ENCODE data around the gene TREX2. TPM values are rescaled to one million over a fixed set of nuclear protein-coding genes. Genes with fewer than 3 reads are reported as not detected.

Gene TREX2
- total RNA-seq, 4 donors from 2014 or later: 1.1 to 3.1 (median 3.0) TPM; not detected in 1

GRCh38 chrX:153440556-153441135, 5.2 kb downstream of the TREX2 start:
- TF ChIP-seq POLR2A (IDR thresholded peaks at IDR 0.05) (no peak), CTCF (IDR thresholded peaks at IDR 0.05) (no peak)
- Histone ChIP-seq H3K4me1 (no peaks in the 10 kb centered on the region), H3K27ac (no peak overlapping the region), H3K4me3 (no peak overlapping the region), H3K36me3 (no peaks in the 10 kb centered on the region), H3K27me3 (no peaks in the 10 kb centered on the region), H3K9me3 (no peaks in the 10 kb centered on the region)
- no peak for DNase-seq

GRCh38 chrX:153439977-153440376, 5.9 kb downstream of the TREX2 start:
- no peaks in the 10 kb centered on the region for H3K27me3 ChIP-seq

GRCh38 chrX:153438532-153438931, 7.3 kb downstream of the TREX2 start:
- TF ChIP-seq CTCF (IDR thresholded peaks at IDR 0.05) (peak in 1 of 6 experiments; percentile 11), POLR2A (IDR thresholded peaks at IDR 0.05) (no peak)
- no peaks in the 10 kb centered on the region for H3K36me3 ChIP-seq
- H3K27ac ChIP-seq: no peak overlapping the region
- H3K4me3 ChIP-seq: no peak overlapping the region
- no peaks in the 10 kb centered on the region for H3K9me3 ChIP-seq
- no peaks in the 10 kb centered on the region for H3K27me3 ChIP-seq
- no peaks in the 10 kb centered on the region for H3K4me1 ChIP-seq
- no peak for DNase-seq

More at GRCh38 chrX:153439977-153440376, 5.9 kb downstream of the TREX2 start:
- H3K27ac ChIP-seq: no peak overlapping the region
- no peaks in the 10 kb centered on the region for H3K36me3 ChIP-seq
- no peaks in the 10 kb centered on the region for H3K4me1 ChIP-seq
- no peak for DNase-seq
- TF ChIP-seq CTCF (IDR thresholded peaks at IDR 0.05): no peak
- H3K9me3 ChIP-seq: no peaks in the 10 kb centered on the region
- H3K4me3 ChIP-seq: no peak overlapping the region

- peaks cover 0 to 3% (median 0%) of the 10 kb centered on the region in 4 donors for H3K9me3 ChIP-seq
- no peaks in the 10 kb centered on the region for H3K4me1 ChIP-seq
- DNase-seq: no peak
- H3K4me3 ChIP-seq: no peak overlapping the region
- no peak overlapping the region for H3K27ac ChIP-seq
- TF ChIP-seq CTCF (IDR thresholded peaks at IDR 0.05): no peak
- no peak for TF ChIP-seq POLR2A (IDR thresholded peaks at IDR 0.05)
- H3K36me3 ChIP-seq: no peaks in the 10 kb centered on the region
- H3K27me3 ChIP-seq: no peaks in the 10 kb centered on the region
Observed at GRCh38 chrX:153435845-153436244, 10.0 kb downstream of the TREX2 start.

- H3K9me3 ChIP-seq: peaks cover 0 to 5% (median 0%) of the 10 kb centered on the region in 4 donors
- TF ChIP-seq CTCF (IDR thresholded peaks at IDR 0.05) (no peak), POLR2A (IDR thresholded peaks at IDR 0.05) (no peak)
- no peak overlapping the region for H3K27ac ChIP-seq
- H3K27me3 ChIP-seq: no peaks in the 10 kb centered on the region
- H3K4me1 ChIP-seq: no peaks in the 10 kb centered on the region
- DNase-seq: peak in 1 of 3 donors; percentile 4
- no peaks in the 10 kb centered on the region for H3K36me3 ChIP-seq
- no peak overlapping the region for H3K4me3 ChIP-seq
Observed at GRCh38 chrX:153434801-153435200, 11.1 kb downstream of the TREX2 start.

Measured in Peyer's patch (tissue), 4 donors.